Measurements from ENCODE around the gene ABTB2. TPM values are rescaled to one million over a fixed set of nuclear protein-coding genes. Genes with fewer than 3 reads are reported as not detected.
A peak's percentile ranks its signal among the peaks of the same experiment; 100 is the strongest.

Gene ABTB2
- total RNA-seq, 1 donor from 2014 or later, result 4.7 TPM

DNA sequence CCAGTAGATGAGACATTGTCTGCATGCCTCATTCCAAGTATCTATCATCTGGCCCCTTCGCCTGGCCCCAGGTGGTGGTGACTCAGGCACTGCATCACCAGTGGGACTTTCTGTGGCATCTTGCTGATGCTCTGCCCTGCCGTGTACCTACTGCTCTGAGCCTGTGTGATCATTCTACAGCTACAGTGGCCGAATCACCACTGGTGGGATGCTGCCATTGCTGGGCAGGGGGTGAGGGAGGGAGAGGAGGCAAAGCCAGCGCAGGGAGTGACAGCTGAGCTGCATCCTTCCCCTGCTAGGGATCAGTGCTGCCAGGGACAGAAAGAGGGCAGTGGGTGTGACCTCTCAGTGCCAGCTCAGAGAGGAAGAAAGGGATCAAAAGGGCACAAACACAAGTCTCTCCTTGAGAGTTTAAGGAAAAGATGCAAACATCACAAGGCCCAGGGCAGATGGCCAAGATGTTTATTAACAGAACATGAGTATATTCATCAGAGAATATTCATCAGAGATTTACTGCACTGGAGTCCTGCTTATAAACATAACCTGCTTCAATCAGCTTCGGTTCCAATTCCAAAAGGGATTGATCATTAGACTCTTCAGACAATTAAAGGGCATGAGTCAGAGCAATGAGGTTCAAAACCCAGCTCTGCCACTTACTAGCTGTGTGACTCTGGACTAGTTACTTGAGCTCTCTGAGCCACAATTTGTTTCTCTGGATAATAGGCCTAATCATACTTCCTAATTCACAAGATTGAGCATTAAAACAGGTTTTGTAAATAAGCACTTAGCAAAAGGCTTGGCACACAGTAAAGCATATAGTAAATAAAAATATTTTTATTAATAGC is 142.6 kb downstream of the ABTB2 start:
- DNase-seq (ENCODE audit: low spot score), result no peak

DNA sequence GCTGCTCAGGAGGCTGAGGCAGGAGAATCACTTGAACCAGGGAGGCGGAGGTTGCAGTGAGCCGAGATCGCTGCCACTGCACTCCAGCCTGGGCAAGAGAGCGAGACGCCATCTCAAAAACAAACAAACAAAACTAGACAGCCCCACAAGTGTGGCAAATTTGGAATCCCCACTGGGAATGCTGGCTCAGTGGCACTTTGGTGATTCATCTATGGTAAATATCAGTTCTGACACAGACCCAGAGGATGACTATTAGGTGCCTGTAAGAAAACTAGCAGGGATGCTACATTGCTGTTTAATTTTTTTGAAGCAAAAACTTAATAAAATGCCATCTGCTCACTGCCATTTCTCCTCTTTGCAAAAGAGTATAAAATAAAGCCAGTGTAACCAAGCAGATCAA is 144.4 kb downstream of the ABTB2 start:
- DNase-seq (ENCODE audit: low spot score), result no peak

DNA sequence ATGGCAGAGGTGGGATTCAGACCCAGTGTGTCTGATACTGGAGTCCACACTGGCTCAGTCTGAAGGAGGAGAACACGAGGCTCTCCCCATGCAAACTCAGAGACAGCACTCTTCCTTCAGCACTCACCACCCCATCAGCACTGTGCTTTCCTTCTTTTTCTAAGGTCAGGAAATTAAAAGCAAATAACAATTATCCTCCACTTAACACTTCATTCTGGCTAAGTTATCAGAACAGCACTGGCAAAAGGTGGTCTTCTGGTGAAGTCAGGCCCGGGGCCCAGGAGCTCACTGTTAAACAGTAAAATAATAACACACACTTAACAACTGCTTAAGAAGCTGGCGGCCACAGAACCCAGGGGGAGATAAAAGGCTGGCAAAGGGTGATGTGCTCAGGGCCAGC is 145.2 kb downstream of the ABTB2 start:
- DNase-seq (ENCODE audit: low spot score), result no peak

DNA sequence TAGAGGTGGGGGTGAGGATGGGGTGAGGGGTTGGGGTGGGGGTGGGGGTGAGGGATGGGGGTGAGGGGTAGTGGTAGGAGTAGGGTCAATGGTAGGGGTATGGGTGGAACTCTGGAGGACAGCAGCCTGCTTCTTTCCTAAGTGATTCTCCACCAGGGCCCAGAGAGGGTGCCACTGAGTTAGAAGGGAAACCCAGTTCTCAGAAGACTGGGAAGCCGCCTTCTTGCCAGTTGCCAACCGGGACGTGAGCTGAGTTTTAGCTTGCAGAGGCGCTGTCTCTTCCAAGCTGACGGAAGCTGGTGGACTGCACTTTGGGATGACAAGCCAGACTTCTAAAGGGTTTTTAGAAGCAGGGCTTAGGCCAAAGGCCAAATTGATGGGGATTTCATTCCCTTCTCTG is 148.0 kb downstream of the ABTB2 start:
- no peak for DNase-seq (ENCODE audit: low spot score)

DNA sequence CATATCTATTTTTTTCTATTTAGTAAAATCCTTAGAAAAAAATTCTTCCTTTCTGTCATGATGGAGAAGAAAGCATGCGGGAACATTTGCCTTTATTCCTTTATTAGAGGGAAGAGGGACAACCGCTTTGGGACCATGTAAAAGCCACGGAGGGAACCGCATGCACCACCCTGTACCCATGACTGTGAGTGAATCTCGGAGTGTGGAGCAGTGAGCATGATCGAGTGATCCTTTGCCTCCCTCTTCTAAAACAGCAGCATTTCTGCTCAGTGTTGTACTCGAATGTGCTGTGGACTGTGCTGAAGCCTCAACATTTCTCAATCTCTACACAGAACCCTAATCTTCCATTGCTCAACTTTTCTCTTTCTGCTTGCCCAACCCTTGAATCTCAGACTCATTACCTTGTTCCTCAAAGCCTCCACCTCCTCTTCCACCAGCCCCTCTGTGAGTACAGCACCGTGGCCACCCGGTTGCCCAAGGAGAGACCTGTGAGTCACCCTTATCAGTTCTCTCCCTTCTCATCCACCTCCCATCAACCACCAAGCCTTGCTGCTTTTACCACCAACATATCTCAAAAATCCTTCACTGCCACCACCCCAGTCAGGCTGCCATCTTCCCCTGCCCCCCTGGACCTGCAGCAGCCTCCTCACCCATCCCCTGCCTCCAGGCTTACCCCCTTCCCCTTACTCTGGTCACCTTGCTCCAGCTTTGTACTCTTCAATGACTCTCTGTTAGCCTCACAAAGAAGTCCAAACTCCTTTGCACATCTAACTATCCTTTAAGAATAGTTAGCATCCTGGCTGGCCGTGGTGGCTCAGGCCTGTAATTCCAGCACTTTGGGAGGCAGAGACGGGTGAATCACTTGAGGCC is 149.3 kb downstream of the ABTB2 start:
- no peak for DNase-seq (ENCODE audit: low spot score)

DNA sequence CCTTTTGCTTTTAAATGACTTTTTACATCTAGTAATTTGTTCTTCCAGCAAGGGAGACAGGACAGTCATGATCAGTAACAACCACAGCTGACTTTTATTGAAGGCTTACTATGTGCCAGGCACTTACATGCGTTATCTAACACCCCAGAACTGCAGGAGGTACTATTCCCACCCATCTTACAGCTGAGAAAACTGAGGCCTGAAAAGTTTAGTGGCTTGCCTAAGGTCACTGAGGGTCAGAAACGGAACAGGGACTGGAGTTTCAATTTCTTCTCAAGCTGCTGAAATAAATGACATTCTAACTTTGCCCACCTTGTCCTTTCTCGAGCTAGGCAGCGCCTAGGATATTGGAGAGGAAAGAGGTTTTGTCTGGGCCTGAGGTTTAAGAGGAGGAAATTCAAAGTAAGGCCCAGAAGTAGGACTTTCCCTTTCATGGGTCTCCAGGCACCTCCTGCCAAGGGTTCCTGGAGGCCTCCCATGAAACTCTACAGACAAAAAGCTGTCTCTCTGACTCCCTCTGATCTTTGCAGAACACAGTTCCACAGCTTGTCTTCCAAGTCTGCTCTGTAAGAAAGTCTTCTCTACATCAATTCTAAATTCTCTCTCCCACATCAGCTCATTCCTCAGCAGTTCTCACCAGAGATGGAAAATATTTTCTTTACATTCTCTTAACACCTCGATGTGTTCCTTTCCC is 150.2 kb downstream of the ABTB2 start:
- DNase-seq (ENCODE audit: low spot score), result no peak

DNA sequence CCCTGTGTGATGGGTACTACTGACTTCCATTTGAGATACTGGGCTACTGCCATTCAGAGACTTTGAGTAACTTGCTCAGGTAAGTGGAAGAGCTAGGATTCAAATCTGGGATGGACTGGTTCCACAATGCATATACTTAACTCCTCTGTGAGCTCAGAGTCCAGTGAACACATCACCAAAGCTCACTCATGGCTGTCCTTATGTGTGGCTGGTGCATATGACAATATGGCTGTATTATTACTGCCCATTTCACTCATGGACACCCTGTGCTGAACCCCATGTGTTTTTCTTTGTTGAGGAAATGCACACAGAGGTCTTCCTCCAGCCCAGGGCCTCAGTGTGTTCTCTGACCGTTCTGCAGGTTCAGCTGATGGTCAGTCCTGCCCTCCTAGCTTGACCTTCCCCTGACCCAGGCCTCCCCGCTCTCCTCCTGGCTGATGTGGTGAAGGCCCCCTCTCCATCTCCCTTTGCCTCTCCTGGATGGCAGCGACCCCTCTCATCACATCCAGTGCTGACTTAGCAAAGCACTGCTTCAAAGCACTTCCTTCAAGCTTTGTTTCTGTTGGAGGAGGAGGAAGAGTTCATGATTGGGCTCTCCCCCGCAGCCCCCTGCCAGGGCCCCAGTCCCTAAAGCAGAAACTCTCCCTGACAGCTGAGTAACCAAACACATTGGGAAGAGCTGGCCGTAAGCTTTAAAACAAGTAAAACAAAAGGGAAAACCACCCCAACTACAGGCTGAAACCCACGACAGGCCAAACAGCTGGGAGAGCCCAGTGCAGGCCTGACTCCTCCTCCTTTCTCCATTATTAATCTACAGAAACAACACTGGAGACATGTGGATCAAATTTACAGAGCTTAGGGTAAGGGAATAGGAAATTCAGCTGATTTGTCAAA is 151.2 kb downstream of the ABTB2 start:
- no peak for DNase-seq (ENCODE audit: low spot score)

DNA sequence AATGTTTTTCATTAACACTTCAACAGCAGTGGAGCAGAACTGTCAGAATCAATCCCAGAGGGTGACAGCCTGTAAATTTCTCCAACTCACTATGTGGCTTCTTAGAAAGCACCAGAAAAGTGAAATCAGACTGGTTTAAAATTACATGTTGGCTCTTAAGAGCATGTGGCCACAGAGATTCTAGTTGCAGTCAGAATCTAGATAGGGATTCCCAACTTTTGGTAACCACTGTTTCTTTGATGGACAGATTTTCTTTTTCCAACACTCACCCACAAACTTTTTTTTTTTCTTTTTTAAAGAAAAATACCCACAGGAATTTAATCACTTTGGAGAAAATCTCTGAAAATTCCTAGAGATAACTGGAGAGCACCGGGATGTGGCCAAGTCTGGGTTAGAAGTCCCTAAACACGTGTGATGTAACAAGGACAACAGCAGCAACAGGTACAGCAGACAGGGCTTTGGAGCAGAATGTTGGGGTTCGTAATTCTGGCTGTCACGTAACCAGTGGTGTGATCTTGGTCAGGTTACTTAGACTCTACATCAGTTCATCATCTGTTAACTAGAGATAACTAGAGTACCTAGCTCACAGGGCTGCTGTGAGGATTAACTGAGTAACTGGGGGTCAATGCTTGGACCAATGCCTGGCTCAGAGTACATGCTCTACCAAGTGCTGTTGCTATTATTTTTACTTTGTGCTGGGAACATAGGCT is 152.3 kb downstream of the ABTB2 start:
- no peak for DNase-seq (ENCODE audit: low spot score)

DNA sequence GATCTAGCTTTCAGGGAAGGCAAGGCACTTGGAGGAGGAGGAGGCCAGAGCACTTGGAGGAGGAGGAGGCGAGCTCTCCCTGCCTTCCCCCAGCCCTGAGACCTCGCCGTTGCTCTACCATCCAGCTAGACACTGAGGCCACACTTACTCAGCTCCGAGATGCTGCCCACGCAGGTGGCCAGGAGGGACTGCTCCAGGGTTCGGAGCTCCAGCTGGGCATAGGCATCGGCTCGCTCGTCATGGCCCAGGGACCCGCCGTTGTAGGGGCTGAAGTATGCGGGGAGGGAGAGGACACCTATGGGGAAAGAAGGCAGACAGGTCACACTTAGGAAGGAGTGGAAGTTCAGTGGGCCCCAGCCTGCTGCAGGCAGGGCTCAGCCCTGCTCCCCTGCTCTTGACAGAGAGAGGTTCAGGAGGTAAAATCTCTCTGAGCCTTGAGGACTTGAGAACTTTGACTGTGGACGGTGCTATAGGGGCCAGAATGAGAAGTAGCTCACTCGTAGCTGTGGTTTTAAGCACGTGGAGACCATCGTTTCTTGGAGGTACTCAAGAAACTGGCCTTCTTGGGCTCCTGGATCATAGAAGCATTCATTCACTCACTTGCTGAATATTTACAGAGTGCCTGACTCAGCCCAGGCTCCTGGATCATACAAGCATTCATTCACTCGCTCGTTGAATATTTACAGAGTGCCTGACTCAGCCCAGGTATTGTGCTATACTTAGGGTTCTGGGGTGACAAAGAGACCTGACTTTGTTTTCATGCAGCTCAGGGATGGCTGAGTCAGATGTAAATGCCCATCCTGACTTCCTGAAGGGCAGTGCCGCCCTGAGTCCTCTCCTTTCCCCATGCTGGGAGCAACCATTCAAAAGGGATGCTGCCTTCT is 153.2 kb downstream of the ABTB2 start:
- no peak for DNase-seq (ENCODE audit: low spot score)

DNA sequence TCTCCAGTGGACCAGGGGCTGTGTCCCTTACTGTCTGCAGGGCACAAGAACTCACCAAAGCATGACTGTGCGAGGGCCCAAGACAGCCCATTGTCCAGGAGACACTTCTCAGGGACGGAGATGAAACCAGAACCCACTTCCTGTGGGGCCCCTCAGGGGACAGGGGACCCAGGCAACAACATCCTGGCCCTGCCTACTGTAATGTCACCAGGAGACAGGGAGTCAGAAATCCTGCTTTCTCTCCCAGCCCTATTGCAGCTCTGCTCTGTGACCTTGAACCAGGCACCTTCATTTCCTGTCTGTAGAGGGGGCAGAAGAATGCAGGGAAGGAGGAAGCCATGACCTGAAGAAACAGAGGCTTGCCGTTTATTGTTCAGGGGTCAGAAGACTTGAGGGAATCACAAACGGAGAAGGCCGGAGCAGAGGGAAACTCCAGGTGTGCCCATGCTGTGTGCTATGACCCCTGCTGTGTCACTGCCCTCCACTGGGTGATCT is 154.4 kb downstream of the ABTB2 start:
- no peak for DNase-seq (ENCODE audit: low spot score)

DNA sequence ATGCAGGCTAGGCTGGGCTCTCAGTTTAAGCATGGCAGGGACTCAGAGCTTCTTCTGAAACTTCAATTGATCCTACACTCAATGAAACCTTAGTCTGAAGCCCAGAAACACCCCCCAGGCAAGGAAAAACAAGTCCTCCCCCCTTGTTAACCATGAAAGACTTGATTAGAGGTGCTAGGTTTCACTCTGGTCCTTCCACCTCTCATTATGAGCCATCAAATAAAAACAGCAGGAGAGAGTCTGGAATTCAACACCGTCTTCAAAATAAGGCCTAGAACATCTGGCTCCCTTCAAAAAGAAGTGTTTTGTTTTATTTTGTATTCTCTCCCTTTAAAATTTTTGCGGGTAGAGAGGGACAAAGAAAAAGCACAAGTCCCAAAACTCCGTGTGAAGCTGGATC is 156.7 kb downstream of the ABTB2 start:
- no peak for DNase-seq (ENCODE audit: low spot score)

DNA sequence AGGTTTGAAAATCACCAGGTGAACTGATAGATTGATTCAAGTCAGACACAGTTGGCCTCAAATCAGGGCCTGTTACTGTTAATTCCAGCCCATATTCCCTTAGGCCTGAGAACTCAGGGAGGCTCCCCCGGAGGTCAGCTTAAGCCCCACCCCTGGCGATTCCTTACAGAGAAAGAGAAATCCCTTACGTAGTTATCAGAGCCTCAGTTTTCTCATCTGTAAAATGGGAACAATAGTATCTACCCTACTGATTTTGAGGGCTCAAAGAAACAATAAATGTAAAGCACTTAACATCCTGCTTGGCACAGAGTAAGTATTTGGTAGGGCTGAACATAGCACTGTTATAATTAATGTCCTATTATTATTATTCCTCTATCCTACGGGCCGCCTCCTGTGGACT is 158.3 kb downstream of the ABTB2 start:
- no peak for DNase-seq (ENCODE audit: low spot score)

DNA sequence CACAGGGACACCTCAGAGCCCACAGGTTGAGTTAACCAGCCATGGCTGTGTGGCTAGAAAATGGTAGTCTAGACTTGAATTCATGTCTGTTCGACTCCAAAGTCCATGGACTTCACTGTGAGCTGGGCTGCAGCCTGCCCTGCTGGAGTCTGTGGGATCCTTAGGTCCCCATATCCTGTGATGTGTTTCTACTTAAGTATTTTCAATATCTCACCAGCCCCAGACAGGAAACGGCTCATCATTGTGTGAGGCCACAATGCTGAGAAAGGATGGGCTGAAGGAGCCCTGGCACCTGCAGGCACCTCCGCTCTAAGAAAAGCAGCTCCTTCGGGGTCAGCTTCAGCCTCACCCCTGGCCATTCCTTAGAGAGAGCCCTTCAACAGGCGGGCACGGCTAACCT is 159.3 kb downstream of the ABTB2 start:
- no peak for DNase-seq (ENCODE audit: low spot score)

DNA sequence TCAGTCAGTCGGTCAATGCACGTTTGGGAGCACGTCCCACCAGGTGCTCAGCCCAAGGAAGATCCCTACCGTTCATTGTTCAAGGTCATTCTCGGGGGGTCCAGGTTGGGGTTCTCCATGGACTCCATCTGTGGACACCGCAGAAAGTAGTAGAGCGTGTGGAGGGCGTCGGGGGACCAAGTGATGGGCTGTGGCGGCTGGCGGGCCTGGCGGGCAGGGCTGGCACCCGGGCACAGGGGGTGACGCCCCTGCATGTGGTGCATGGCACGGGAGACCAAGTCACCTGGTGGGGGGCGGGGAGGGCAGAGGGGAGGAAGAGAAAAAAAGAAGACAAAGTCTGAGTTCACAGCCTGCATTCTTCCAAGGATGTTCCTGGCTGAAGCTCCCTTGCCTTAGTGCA is 160.6 kb downstream of the ABTB2 start:
- no peak for DNase-seq (ENCODE audit: low spot score)

DNA sequence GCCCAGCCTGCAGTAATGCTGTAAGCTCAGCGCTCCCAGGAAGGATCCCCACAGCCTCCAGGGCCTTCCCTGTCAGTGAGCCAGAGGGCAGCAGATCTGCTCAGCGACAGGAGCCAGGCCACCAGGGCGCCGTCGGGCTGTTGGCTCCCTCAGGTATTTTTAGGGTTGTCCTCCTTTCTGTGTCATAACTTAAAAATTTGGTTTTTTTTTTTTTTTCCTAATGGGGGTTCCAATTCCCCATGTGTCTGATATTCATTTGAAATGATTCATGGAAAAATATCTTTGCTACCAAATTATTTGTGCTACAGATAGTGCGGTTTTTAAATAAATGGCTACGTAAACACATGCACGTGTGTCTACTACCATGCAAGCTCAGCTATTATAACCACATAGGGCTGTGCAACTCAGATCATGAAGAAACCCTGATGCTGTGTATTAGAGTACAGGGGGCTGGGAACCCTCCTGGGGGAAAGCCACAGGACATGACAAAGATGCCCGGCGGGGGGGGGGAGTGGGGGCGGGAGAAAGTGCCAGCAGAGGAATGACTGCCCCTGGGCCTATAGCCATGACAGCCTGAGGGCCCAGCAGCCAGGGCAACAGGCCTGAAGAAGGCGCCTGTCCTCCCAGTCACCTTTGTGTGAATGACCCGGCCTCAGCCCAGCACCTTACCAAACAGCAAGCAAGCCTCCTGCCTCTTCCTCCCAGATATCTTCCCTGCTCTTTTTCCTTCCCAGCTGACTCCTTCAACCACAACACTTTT is 163.1 kb downstream of the ABTB2 start:
- no peak for DNase-seq (ENCODE audit: low spot score)

DNA sequence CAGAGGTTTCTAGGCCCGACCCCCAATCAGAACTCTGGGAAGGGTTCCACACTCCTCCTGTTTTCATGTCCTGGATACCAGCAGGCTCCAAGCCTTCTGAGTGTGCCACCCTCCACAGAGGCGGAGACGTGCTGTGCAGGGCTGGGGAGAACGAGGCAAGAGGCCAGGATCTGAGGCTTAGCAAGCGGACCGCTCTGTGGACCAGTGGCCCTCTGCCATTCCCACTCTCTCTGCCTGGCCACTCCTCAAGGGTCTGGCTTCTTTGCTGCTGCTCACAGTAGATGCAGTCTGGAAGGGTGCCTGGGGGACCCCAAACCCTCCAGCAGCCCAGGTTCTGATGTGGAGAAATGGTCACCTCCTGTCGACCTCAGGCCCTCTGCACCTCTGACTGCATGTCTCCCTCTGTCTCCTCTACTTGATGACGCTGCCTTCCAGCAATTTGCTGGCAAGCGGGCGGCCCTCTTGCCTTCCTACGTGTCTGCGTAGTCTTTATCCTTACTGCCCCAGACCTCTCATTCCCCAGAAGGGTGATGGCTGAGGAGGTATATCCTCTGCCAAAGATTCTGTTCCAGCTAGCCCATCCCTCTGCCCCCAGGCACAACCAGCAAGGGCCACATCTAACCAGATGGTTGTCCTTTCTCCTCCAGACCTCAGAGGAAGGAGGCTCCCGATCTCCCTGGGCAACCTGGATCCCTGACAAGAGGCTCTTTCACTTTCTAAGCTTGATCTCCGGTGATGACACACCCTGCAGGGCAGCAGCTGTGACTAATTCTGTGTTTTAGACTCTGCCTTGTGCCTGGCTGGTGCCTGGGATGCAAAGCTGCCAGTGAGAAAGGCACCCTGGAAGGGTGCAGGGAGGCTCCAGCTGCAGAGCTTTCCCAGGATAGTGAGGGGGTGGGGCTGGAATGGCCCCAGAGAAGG is 165.1 kb downstream of the ABTB2 start:
- peak; percentile 73 for DNase-seq (ENCODE audit: low spot score)

DNA sequence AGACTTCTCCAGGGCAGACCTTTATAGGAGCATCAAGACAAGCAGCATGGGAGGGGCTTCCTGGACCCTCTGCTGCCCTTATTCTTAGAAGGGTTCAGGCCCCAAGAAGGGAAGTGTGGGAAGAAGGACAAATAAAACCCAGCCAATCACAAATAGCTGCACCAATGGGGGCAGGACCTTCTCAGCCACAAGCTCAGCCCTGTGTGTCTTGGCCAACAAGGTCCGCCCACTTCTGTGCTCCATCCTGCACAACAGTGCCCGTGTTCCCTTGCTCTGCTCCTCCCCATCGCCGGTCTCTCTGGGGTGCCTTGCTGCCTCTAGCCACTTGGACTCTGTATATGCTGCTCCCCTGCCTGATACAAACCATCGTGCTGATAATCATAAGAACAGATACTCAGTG is 166.2 kb downstream of the ABTB2 start:
- no peak for DNase-seq (ENCODE audit: low spot score)

Measured in ureter (tissue), 1 donor.